Measurements from ENCODE around the gene BMP5. TPM values are rescaled to one million over a fixed set of nuclear protein-coding genes. Genes with fewer than 3 reads are reported as not detected.
"Not testable (repeated sequence)": the region's sequence is repeated elsewhere in the genome, so short reads cannot be mapped to it uniquely, and the experiment has no call there.

The BMP5 gene
- total RNA-seq, 4 donors from 2014 or later, result 0.10 TPM; not detected in 3

DNA sequence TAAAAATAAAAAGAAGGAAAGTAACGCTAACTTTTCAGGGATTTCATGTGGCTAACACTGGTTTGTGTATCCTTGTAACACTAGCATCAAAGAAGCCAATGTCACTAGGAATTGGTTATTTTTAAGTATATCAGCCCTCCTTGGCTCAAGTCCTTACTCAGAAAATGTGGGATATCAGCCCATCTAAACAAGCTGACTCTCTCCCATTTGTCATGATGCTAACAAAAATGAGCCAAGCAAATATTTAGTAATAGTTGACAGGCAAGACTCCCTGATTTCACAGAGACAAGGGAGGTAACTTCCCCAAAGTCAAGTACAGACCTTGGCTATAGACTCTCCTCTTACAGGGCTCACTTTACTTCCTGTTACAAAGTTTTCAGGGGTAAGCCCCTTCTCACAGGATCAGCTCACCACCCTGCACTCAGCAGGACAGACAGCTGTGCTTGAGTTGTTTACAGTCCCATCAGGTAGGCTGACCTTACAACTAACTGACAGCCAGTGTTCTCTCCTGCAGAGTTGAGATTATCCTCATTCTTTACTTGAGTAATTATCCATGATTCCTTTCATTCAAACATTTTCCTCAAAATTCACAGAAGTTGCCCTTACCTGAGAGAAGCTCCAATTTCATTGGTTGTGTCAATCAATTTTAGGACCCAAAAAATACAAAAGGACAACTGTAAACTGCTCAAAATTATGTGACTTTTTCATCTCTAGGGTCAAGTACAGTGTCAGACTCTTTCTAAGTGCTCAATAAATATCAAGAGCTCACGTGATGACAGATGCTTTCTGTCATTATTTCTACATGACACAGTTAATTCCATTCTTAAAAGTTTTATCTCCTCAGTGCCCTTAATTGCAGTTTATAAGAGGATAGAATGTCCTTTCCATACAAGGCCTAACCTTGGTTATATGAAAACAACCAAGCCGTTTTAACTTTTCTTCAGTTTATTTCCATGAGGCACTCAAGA lies 38.1 kb upstream of the BMP5 start:
- TF ChIP-seq, protein P1, sequence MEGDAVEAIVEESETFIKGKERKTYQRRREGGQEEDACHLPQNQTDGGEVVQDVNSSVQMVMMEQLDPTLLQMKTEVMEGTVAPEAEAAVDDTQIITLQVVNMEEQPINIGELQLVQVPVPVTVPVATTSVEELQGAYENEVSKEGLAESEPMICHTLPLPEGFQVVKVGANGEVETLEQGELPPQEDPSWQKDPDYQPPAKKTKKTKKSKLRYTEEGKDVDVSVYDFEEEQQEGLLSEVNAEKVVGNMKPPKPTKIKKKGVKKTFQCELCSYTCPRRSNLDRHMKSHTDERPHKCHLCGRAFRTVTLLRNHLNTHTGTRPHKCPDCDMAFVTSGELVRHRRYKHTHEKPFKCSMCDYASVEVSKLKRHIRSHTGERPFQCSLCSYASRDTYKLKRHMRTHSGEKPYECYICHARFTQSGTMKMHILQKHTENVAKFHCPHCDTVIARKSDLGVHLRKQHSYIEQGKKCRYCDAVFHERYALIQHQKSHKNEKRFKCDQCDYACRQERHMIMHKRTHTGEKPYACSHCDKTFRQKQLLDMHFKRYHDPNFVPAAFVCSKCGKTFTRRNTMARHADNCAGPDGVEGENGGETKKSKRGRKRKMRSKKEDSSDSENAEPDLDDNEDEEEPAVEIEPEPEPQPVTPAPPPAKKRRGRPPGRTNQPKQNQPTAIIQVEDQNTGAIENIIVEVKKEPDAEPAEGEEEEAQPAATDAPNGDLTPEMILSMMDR (IDR thresholded peaks at IDR 0.05), result no peak
- TF ChIP-seq POLR2A (IDR thresholded peaks at IDR 0.05), result no peak
- no peak overlapping the region for H3K4me3 ChIP-seq (ENCODE audit: low read depth, poor library complexity, severe bottlenecking)
- intact Hi-C loops (cut with DNase I; ENCODE audit: low total_unique reads), result no loop called here
- 42 to 78% methylated on average over 3 of the region's 3 CpGs for WGBS, 2 donors
- no peak for DNase-seq (ENCODE audit: low spot score in 2 of 2)

DNA sequence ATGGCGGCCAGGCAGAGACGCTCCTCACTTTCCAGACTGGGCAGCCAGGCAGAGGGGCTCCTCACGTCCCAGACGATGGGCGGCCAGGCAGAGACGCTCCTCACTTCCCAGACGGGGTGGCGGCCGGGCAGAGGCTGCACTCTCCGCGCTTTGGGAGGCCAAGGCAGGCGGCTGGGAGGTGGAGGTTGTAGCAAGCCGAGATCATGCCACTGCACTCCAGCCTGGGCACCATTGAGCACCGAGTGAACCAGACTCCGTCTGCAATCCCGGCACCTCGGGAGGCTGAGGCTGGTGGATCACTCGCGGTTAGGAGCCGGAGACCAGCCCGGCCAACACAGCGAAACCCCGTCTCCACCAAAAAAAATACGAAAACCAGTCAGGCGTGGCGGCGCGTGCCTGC lies 35.1 kb upstream of the BMP5 start:
- 97% methylated on average over 14 of the region's 28 CpGs; no CpG with 5 or more reads in 1 of the 2 donors for WGBS, 2 donors
- intact Hi-C loops (cut with DNase I; ENCODE audit: low total_unique reads); DNase-seq (ENCODE audit: low spot score in 2 of 2): not testable (repeated sequence)

DNA sequence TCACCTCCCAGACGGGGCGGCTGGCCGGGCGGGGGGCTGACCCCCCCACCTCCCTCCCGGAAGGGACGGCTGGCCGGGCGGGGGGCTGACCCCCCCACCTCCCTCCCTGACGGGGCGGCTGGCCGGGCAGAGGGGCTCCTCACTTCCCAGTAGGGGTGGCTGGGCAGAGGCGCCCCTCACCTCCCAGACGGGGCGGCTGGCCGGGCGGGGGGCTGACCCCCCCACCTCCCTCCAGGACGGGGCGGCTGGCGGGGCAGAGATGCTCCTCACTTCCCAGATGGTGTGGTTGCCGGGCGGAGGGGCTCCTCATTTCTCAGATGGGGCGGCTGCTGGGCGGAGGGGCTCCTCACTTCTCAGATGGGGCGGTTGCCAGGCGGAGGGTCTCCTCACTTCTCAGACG lies 34.5 kb upstream of the BMP5 start:
- H3K4me3 ChIP-seq (ENCODE audit: low read depth, poor library complexity, severe bottlenecking); intact Hi-C loops (cut with DNase I; ENCODE audit: low total_unique reads); DNase-seq (ENCODE audit: low spot score in 2 of 2): not testable (repeated sequence)
- WGBS, 2 donors, result 95% methylated on average over 11 of the region's 26 CpGs; no CpG with 5 or more reads in 1 of the 2 donors

More for the DNA sequence above, 35.1 kb upstream of the BMP5 start:
- H3K4me3 ChIP-seq (ENCODE audit: low read depth, poor library complexity, severe bottlenecking), result not testable (repeated sequence)

DNA sequence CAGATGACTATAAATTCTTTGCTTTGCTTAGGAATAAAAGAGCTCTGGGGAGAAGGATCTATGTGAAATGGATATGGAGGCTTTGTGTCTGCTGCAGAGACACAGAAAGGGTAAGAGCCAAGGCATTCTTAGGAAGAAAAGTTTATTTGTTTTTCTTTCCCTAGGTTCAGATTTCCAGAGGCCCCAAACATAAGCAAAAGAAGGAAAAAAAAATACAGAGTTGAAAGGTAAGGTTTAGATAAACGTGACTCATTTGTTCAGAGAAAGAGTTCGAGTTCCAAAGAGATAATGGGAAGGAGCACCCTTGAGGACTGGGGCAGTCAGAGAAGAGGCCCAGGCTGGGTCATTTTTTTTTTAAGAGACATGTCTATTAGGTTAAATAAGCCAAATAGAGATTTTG lies 27.4 kb upstream of the BMP5 start:
- no peak for TF ChIP-seq POLR2A (IDR thresholded peaks at IDR 0.05)
- TF ChIP-seq, protein P1 (IDR thresholded peaks at IDR 0.05), result no peak

DNA sequence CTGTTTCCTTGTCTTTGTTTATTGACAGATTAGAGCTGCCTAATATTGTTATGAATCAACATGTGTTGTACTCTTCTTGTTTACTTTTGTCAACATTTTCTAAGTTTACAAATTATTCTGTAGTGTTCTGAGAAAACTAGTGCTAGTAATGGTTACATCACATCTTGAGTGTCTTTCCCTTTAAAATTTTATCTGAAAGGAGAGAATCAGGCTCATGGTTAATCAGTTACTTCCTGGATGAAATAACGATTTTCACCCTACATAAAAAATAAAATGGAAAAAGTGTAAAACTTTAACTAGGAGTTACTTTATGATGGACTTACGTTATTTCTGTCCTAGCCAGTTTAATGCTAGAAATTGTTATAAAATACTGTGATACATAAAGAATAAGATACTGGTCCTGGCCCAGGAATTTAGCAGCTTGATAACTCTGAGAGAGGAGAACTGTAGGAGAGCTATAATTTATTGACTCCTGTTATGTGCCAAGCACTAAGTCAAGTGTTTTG lies 26.4 kb upstream of the BMP5 start:
- WGBS, 2 donors, result 50 to 55% methylated on average over 2 of the region's 2 CpGs
- intact Hi-C loops (cut with DNase I; ENCODE audit: low total_unique reads), result no loop called here
- TF ChIP-seq POLR2A (IDR thresholded peaks at IDR 0.05), result no peak
- TF ChIP-seq, protein P1 (IDR thresholded peaks at IDR 0.05), result no peak
- no peak for DNase-seq (ENCODE audit: low spot score in 2 of 2)
- H3K4me3 ChIP-seq (ENCODE audit: low read depth, poor library complexity, severe bottlenecking), result no peak overlapping the region

More for the DNA sequence above, 27.4 kb upstream of the BMP5 start:
- no peak for DNase-seq (ENCODE audit: low spot score in 2 of 2)
- no peak overlapping the region for H3K4me3 ChIP-seq (ENCODE audit: low read depth, poor library complexity, severe bottlenecking)
- intact Hi-C loops (cut with DNase I; ENCODE audit: low total_unique reads), result no loop called here
- WGBS, 2 donors, result 64 to 86% methylated on average over 2 of the region's 2 CpGs

DNA sequence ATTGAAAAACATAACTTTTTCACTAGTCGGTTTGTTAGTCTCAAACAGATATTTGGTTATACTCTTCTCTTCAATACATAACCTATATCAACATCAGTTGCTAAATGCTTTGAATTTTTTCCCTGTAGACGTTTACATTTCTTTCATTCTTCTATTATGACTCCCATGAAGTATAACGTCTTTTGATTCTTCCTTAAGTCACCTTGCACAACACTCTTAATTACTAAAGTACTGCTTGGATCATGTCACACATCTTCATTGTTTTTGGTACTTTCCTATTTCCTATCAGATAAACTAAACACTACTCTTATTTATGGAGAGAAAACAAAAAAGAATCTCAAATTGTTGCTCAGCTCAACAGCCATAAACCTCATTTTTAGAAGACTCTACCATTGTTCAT lies 23.0 kb upstream of the BMP5 start:
- TF ChIP-seq, protein P1 (IDR thresholded peaks at IDR 0.05), result no peak
- no peak for TF ChIP-seq POLR2A (IDR thresholded peaks at IDR 0.05)
- 64 to 69% methylated on average over 3 of the region's 3 CpGs for WGBS, 2 donors
- intact Hi-C loops (cut with DNase I; ENCODE audit: low total_unique reads), result loop anchor here (10.0 kb wide), 1 partner anchor 454 kb away; no protein-coding TSS in a partner anchor
- DNase-seq (ENCODE audit: low spot score in 2 of 2), result no peak
- no peak overlapping the region for H3K4me3 ChIP-seq (ENCODE audit: low read depth, poor library complexity, severe bottlenecking)
